SK-MEL-5 (cell line): ENCODE data around the gene SPOCK2. TPM values are rescaled to one million over a fixed set of nuclear protein-coding genes. Genes with fewer than 3 reads are reported as not detected.
"Not testable (repeated sequence)": the region's sequence is repeated elsewhere in the genome, so short reads cannot be mapped to it uniquely, and the experiment has no call there.

Source experiments
- DNase-seq: peaks from one replicate; pipeline ENCODE4 v3.0.0-alpha.2; 2016; ENCODE audit warnings: low read depth, low spot score
- in situ Hi-C: cut with HindIII; loops from 2 replicates; pipeline ENCODE4 v1.10.0; 2016; ENCODE audit warnings: low sequenced_read_pairs, high pct_unique_total_duplicates, low pct_unique_long_range_greater_than_20kb
- total RNA-seq: library from RNA; depleted of rRNA; stranded (reverse); fragments of >200 nt; shearing (Covaris generic); gene quantifications from 2 replicates; pipeline ENCODE4 v1.2.3, GENCODE V29; 2014

SPOCK2 gene
- total RNA-seq, 1 experiment from 2014 or later, result 0.24 TPM

GRCh38 chr10:72110673-72111401 lies 22.5 kb upstream of the SPOCK2 start:
- in situ Hi-C loops, result loop anchor here (25.0 kb wide), 1 partner anchor 226 kb away; no protein-coding TSS in a partner anchor
- DNase-seq, result no peak

- no peak for DNase-seq
- in situ Hi-C loops, result loop anchor here (25.0 kb wide), 1 partner anchor 228 kb away; no protein-coding TSS in a partner anchor
Observed at GRCh38 chr10:72109636-72110157, 21.3 kb upstream of the SPOCK2 start.

- in situ Hi-C loops, result loop anchor here (25.0 kb wide), 1 partner anchor 228 kb away; no protein-coding TSS in a partner anchor
- DNase-seq, result no peak
Observed at GRCh38 chr10:72108830-72109635, 20.7 kb upstream of the SPOCK2 start.

GRCh38 chr10:72108004-72108370 lies 19.6 kb upstream of the SPOCK2 start:
- not testable (repeated sequence) for DNase-seq
- in situ Hi-C loops, result loop anchor here (25.0 kb wide), 1 partner anchor 229 kb away; no protein-coding TSS in a partner anchor

GRCh38 chr10:72107325-72108003 lies 19.1 kb upstream of the SPOCK2 start:
- DNase-seq, result no peak
- in situ Hi-C loops, result loop anchor here (25.0 kb wide), 1 partner anchor 230 kb away; no protein-coding TSS in a partner anchor

GRCh38 chr10:72106896-72107295 lies 18.5 kb upstream of the SPOCK2 start:
- DNase-seq, result no peak
- in situ Hi-C loops, result loop anchor here (25.0 kb wide), 1 partner anchor 230 kb away; no protein-coding TSS in a partner anchor

- in situ Hi-C loops, result loop anchor here (25.0 kb wide), 1 partner anchor 231 kb away; no protein-coding TSS in a partner anchor
Observed at GRCh38 chr10:72106154-72106849, 18.0 kb upstream of the SPOCK2 start.

GRCh38 chr10:72105710-72106109 lies 17.4 kb upstream of the SPOCK2 start:
- DNase-seq, result peak; percentile 32
- in situ Hi-C loops, result loop anchor here (25.0 kb wide), 1 partner anchor 232 kb away; no protein-coding TSS in a partner anchor

More at GRCh38 chr10:72106154-72106849, 18.0 kb upstream of the SPOCK2 start:
- peak; percentile 78 for DNase-seq

- DNase-seq, result peak; percentile 17
- in situ Hi-C loops, result loop anchor here (25.0 kb wide), 1 partner anchor 232 kb away; no protein-coding TSS in a partner anchor
Observed at GRCh38 chr10:72105098-72105475, 16.7 kb upstream of the SPOCK2 start.

- no peak for DNase-seq
- in situ Hi-C loops, result loop anchor here (25.0 kb wide), 1 partner anchor 233 kb away; no protein-coding TSS in a partner anchor
Observed at GRCh38 chr10:72104472-72105097, 16.2 kb upstream of the SPOCK2 start.

GRCh38 chr10:72099600-72099921 lies 11.2 kb upstream of the SPOCK2 start:
- no peak for DNase-seq
- in situ Hi-C loops, result no loop called here

- in situ Hi-C loops, result no loop called here
- DNase-seq, result no peak
Observed at GRCh38 chr10:72098836-72099599, 10.7 kb upstream of the SPOCK2 start.

GRCh38 chr10:72098301-72098835 lies 10.0 kb upstream of the SPOCK2 start:
- no peak for DNase-seq
- in situ Hi-C loops, result no loop called here

- in situ Hi-C loops, result no loop called here
- no peak for DNase-seq
Observed at GRCh38 chr10:72097448-72098300, 9.3 kb upstream of the SPOCK2 start.
